K562 (cell line): ENCODE measurements around the gene GPD2.

Experiments
- DNMT1 ChIP-seq: fragments of 450-650 bp; IDR thresholded peaks from 2 replicates; pipeline ENCODE4 v1.6.1; 2016; ENCODE audit warnings: antibody characterized with exemption, mild to moderate bottlenecking
- DPF2 ChIP-seq: fragments of 450-650 bp; IDR thresholded peaks from 2 replicates; pipeline ENCODE4 v1.6.1; 2016
- ELF4 ChIP-seq: fragments of 450-650 bp; formaldehyde crosslinking; IDR thresholded peaks from 2 replicates; pipeline ENCODE4 v1.4.0; 2022; ENCODE audit warnings: missing genetic modification characterization
- RBM17 ChIP-seq: fragments of 200-400 bp; formaldehyde crosslinking; IDR thresholded peaks from 2 replicates; pipeline ENCODE4 v1.6.1; 2017; ENCODE audit warnings: low read depth, mild to moderate bottlenecking, low read length, borderline replicate concordance
- TCF7L2 ChIP-seq: fragments of 150-350 bp; IDR thresholded peaks from 2 replicates; pipeline ENCODE4 v1.6.1; 2016; ENCODE audit warnings: low read depth, mild to moderate bottlenecking, low read length, moderate library complexity
- ZNF224 ChIP-seq: sonication (generic); formaldehyde crosslinking; IDR thresholded peaks from 2 replicates; pipeline ENCODE4 v1.8.0; 2022; ENCODE audit warnings: mild to moderate bottlenecking, missing genetic modification reagents
- ZNF586 ChIP-seq: fragments of 450-650 bp; formaldehyde crosslinking; conservative IDR thresholded peaks from 2 replicates; pipeline ENCODE4 v1.4.0; 2020; ENCODE audit warnings: mild to moderate bottlenecking, moderate library complexity
- TF ChIP-seq, protein P1 (sequence below), 3 experiments: IDR thresholded peaks in 2 of 3; conservative IDR thresholded peaks in 1 of 3; 2 replicates each; pipeline ENCODE4 v1.5.1; 2011 to 2012; ENCODE audit warnings: low read length in 3 of 3, mild to moderate bottlenecking in 3 of 3, control low read depth in 2 of 3, improper control_type of control experiment in 1 of 3, inconsistent platforms in 1 of 3, low read depth in 1 of 3, mixed read lengths in 1 of 3, moderate library complexity in 1 of 3; ENCODE audit not compliant: insufficient read depth in 2 of 3
- TF ChIP-seq, protein P2 (sequence below): sonication (generic); formaldehyde crosslinking; IDR thresholded peaks from 2 replicates; pipeline ENCODE4 v1.8.1; 2023; ENCODE audit warnings: mild to moderate bottlenecking, missing genetic modification reagents

DNA sequence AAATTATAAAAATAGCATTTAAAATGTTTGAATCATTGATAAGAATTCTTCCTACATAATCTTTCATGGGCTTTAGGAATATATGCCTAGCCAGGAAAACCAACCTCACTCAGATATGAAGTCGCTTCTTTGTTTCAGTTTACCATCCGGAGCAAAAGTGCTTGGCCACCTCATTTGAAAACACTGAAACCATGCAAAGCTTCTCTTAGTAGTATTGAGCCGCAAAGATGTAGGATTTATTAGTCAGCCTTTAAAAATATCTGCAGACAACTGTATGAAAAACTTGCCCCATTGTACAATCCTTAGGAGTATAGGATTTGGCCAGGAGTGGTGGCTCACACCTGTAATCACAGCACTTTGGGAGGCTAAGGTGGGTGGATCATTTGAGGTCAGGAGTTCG is 24.3 kb upstream of the GPD2 start:
- TF ChIP-seq, protein P1, sequence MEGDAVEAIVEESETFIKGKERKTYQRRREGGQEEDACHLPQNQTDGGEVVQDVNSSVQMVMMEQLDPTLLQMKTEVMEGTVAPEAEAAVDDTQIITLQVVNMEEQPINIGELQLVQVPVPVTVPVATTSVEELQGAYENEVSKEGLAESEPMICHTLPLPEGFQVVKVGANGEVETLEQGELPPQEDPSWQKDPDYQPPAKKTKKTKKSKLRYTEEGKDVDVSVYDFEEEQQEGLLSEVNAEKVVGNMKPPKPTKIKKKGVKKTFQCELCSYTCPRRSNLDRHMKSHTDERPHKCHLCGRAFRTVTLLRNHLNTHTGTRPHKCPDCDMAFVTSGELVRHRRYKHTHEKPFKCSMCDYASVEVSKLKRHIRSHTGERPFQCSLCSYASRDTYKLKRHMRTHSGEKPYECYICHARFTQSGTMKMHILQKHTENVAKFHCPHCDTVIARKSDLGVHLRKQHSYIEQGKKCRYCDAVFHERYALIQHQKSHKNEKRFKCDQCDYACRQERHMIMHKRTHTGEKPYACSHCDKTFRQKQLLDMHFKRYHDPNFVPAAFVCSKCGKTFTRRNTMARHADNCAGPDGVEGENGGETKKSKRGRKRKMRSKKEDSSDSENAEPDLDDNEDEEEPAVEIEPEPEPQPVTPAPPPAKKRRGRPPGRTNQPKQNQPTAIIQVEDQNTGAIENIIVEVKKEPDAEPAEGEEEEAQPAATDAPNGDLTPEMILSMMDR (IDR thresholded peaks at IDR 0.05 in 2 of 3, conservative IDR thresholded peaks at IDR 0.05 in 1 of 3; ENCODE audit: insufficient read depth in 2 of 3, low read depth in 1 of 3, low read length in 3 of 3), result no peak
- TF ChIP-seq TCF7L2 (no peak), ZNF586 (no peak), RBM17 (no peak), DNMT1 (no peak), ZNF224 (CRISPR knock-in tag) (no peak), DPF2 (no peak), ELF4 (CRISPR knock-in tag) (no peak)
- TF ChIP-seq, protein P2, sequence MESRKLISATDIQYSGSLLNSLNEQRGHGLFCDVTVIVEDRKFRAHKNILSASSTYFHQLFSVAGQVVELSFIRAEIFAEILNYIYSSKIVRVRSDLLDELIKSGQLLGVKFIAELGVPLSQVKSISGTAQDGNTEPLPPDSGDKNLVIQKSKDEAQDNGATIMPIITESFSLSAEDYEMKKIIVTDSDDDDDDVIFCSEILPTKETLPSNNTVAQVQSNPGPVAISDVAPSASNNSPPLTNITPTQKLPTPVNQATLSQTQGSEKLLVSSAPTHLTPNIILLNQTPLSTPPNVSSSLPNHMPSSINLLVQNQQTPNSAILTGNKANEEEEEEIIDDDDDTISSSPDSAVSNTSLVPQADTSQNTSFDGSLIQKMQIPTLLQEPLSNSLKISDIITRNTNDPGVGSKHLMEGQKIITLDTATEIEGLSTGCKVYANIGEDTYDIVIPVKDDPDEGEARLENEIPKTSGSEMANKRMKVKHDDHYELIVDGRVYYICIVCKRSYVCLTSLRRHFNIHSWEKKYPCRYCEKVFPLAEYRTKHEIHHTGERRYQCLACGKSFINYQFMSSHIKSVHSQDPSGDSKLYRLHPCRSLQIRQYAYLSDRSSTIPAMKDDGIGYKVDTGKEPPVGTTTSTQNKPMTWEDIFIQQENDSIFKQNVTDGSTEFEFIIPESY (CRISPR knock-in tag), result no peak
